HEK293T (cell line): ENCODE results near the gene HTR2A.

ENCODE experiments used
- ELF4 ChIP-seq: fragments of 450-650 bp; IDR thresholded peaks from 2 replicates; pipeline ENCODE4 v1.6.1; 2017; ENCODE audit warnings: antibody characterized with exemption
- FOXA1 ChIP-seq: fragments of 450-650 bp; IDR thresholded peaks from 2 replicates; pipeline ENCODE4 v1.6.1; 2016; ENCODE audit warnings: mild to moderate bottlenecking
- FOXK2 ChIP-seq: fragments of 450-650 bp; IDR thresholded peaks from 2 replicates; pipeline ENCODE4 v1.6.1; 2016; ENCODE audit warnings: mild to moderate bottlenecking
- FOXM1 ChIP-seq: fragments of 450-650 bp; IDR thresholded peaks from 2 replicates; pipeline ENCODE4 v1.6.1; 2017; ENCODE audit warnings: mild to moderate bottlenecking, borderline replicate concordance
- HDGF ChIP-seq: fragments of 450-650 bp; IDR thresholded peaks from 2 replicates; pipeline ENCODE4 v1.6.1; 2017; ENCODE audit warnings: antibody characterized with exemption, borderline replicate concordance
- L3MBTL2 ChIP-seq: fragments of 450-650 bp; conservative IDR thresholded peaks from 2 replicates; pipeline ENCODE4 v1.6.1; 2016; ENCODE audit warnings: mild to moderate bottlenecking
- PKNOX1 ChIP-seq: fragments of 450-650 bp; IDR thresholded peaks from 2 replicates; pipeline ENCODE4 v1.6.1; 2016
- SP1 ChIP-seq: fragments of 450-650 bp; IDR thresholded peaks from 2 replicates; pipeline ENCODE4 v1.6.1; 2017
- SUZ12 ChIP-seq: fragments of 450-650 bp; IDR thresholded peaks from 2 replicates; pipeline ENCODE4 v1.6.1; 2016; ENCODE audit warnings: mild to moderate bottlenecking
- TARDBP ChIP-seq: fragments of 450-650 bp; IDR thresholded peaks from 2 replicates; pipeline ENCODE4 v1.6.1; 2016

- TF ChIP-seq TARDBP (no peak), SP1 (no peak), ELF4 (no peak), FOXK2 (no peak), PKNOX1 (no peak), HDGF (no peak), FOXM1 (no peak), SUZ12 (no peak), FOXA1 (no peak), L3MBTL2 (no peak)
Measured at GRCh38 chr13:46816371-46816770, 80.5 kb downstream of the HTR2A start.
